ENCODE measurements around the gene HERC5.
"Not testable (repeated sequence)": the region's sequence is repeated elsewhere in the genome, so short reads cannot be mapped to it uniquely, and the experiment has no call there.

HERC5 gene

DNA sequence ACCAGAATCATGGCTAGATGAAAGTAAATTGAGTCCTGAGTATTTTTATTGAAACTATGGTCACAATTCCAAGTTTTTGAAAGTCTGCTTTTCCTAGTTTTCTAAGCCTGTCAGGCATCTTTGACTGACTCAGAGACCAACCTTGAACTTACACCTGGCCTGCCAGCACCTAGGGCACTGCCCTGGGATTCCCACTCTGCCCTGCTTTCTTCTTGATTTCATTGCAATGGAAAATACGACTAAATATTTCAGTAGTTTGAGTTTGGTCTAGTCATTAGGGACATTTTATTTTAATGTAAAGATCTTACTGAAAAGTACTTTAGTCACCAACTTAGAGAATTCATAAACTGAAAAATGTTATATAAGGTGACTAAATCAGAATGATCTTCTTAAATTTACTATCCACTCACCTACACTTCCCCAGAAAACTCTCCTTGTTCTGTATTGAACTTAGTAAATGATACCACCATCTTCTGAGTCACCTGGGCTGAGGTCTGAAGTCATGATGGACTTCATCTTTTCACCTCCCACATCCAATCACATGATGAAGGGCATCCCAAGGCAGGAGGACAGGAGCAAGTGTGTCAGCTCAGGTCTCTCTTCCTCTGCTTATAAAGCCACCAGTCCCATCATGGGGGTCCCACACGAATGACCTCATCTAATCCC, 78.3 kb downstream of the HERC5 start:
- no peaks in the 10 kb centered on the region for H3K27me3 ChIP-seq (ENCODE audit: insufficient read depth, poor library complexity, severe bottlenecking)
- TF ChIP-seq, protein P1, sequence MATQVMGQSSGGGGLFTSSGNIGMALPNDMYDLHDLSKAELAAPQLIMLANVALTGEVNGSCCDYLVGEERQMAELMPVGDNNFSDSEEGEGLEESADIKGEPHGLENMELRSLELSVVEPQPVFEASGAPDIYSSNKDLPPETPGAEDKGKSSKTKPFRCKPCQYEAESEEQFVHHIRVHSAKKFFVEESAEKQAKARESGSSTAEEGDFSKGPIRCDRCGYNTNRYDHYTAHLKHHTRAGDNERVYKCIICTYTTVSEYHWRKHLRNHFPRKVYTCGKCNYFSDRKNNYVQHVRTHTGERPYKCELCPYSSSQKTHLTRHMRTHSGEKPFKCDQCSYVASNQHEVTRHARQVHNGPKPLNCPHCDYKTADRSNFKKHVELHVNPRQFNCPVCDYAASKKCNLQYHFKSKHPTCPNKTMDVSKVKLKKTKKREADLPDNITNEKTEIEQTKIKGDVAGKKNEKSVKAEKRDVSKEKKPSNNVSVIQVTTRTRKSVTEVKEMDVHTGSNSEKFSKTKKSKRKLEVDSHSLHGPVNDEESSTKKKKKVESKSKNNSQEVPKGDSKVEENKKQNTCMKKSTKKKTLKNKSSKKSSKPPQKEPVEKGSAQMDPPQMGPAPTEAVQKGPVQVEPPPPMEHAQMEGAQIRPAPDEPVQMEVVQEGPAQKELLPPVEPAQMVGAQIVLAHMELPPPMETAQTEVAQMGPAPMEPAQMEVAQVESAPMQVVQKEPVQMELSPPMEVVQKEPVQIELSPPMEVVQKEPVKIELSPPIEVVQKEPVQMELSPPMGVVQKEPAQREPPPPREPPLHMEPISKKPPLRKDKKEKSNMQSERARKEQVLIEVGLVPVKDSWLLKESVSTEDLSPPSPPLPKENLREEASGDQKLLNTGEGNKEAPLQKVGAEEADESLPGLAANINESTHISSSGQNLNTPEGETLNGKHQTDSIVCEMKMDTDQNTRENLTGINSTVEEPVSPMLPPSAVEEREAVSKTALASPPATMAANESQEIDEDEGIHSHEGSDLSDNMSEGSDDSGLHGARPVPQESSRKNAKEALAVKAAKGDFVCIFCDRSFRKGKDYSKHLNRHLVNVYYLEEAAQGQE (IDR thresholded peaks at IDR 0.05; ENCODE audit: insufficient replicate concordance, low read depth): no peak
- TF ChIP-seq SPI1 (IDR thresholded peaks at IDR 0.05; ENCODE audit: borderline replicate concordance, low read depth) (no peak), CTCF (IDR thresholded peaks at IDR 0.05; ENCODE audit: insufficient read depth, low read length) (no peak), POLR2AphosphoS5 (IDR thresholded peaks at IDR 0.05; ENCODE audit: low read depth) (no peak)
- no peak overlapping the region for H3K27ac ChIP-seq (replicated peaks)
- DNase-seq (ENCODE audit: low read depth in 1 of 2, low spot score in 1 of 2): no peak
- H3K4me3 ChIP-seq (replicated peaks; ENCODE audit: insufficient read depth, low read length): no peak overlapping the region

DNA sequence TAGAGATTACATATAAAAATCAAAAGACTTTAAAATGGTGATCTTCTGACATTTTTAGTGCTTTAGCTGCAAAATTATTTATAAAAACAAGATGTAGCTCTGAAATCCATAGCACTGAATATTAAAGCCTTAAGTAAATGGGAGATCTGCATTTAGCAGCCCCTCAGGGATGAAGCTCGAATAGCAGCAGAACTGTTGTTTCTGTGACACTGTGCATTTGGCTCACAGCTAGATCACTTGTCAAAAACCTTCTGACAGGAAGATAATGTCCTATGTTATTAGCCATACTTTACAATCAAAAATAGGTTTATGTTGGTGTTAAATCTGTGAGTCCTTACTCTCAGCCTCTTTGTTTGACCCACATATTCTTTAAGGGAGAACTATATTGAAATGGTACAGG, 80.8 kb downstream of the HERC5 start:
- Histone ChIP-seq H3K27me3 (ENCODE audit: insufficient read depth, poor library complexity, severe bottlenecking) (no peaks in the 10 kb centered on the region), H3K4me3 (replicated peaks; ENCODE audit: insufficient read depth, low read length) (no peak overlapping the region), H3K27ac (replicated peaks) (no peak overlapping the region)
- TF ChIP-seq, protein P1 (IDR thresholded peaks at IDR 0.05; ENCODE audit: insufficient replicate concordance, low read depth): no peak
- TF ChIP-seq GABPA (IDR thresholded peaks at IDR 0.05; ENCODE audit: low read depth) (no peak), CTCF (IDR thresholded peaks at IDR 0.05; ENCODE audit: insufficient read depth, low read length) (no peak), SPI1 (IDR thresholded peaks at IDR 0.05; ENCODE audit: borderline replicate concordance, low read depth) (no peak), POLR2AphosphoS5 (IDR thresholded peaks at IDR 0.05; ENCODE audit: low read depth) (no peak)
- no peak for DNase-seq (ENCODE audit: low read depth in 1 of 2, low spot score in 1 of 2)

DNA sequence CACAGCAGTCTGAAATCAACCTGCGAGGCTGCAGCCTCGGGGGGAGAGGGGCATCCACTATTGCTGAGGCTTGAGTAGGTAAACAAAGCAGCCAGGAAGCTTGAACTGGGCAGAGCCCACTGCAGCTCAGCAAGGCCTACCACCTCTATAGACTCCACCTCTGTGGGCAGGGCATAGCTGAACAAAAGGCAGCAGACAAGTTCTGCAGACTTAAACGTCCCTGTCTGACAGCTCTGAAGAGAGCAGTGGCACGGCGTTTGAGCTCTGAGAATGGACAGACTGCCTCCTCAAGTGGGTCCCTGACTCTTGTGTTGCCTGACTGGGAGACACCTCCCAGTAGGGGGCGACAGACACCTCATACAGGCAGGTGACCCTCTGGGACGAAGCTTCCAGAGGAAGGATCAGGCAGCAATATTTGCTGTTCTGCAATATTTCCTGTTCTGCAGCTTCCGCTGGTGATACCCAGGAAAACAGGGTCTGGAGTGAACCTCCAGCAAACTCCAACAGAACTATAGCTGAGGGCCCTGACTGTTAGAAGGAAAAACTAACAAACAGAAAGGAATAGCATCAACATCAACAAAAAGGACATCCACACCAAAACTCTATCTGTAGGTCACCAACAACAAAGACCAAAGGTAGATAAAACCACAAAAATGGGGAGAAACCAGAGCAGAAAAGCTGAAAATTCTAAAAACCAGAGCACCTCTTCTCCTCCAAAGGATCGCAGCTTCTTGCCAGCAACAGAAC, 82.6 kb downstream of the HERC5 start:
- not testable (repeated sequence) for H3K27me3 ChIP-seq (ENCODE audit: insufficient read depth, poor library complexity, severe bottlenecking); H3K27ac ChIP-seq (replicated peaks); H3K4me3 ChIP-seq (replicated peaks; ENCODE audit: insufficient read depth, low read length)
- peak in 1 of 2 experiments; percentile 80 for DNase-seq (ENCODE audit: low read depth in 1 of 2, low spot score in 1 of 2)

DNA sequence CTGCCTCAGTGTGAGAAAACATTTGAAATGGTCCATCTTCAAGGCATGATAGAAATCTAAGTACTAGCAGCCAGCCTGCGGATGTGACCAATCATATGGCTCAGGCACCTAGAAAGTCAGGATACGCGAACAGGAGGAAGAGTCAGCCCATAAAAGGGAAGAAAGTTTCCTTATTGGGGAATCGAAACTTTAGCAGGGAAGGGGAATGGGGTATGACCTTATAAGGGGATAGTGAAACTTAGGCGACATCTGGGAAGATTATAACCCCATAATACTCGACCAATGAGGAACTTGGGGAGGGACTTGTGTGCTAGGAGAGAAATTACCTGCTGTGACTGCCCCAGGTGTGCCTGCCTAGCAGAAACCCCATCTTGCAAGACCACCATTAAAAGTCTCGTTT, 92.9 kb downstream of the HERC5 start:
- no peak overlapping the region for H3K4me3 ChIP-seq (replicated peaks; ENCODE audit: insufficient read depth, low read length)
- TF ChIP-seq, protein P1 (IDR thresholded peaks at IDR 0.05; ENCODE audit: insufficient replicate concordance, low read depth): no peak
- no peak for TF ChIP-seq CTCF (IDR thresholded peaks at IDR 0.05; ENCODE audit: insufficient read depth, low read length)
- TF ChIP-seq GABPA (IDR thresholded peaks at IDR 0.05; ENCODE audit: low read depth): no peak
- TF ChIP-seq POLR2AphosphoS5 (IDR thresholded peaks at IDR 0.05; ENCODE audit: low read depth): no peak
- DNase-seq (ENCODE audit: low read depth in 1 of 2, low spot score in 1 of 2): no peak
- H3K27me3 ChIP-seq (ENCODE audit: insufficient read depth, poor library complexity, severe bottlenecking): no peaks in the 10 kb centered on the region
- no peak overlapping the region for H3K27ac ChIP-seq (replicated peaks)
